Measurements from ENCODE around the gene VGLL2.

DNA sequence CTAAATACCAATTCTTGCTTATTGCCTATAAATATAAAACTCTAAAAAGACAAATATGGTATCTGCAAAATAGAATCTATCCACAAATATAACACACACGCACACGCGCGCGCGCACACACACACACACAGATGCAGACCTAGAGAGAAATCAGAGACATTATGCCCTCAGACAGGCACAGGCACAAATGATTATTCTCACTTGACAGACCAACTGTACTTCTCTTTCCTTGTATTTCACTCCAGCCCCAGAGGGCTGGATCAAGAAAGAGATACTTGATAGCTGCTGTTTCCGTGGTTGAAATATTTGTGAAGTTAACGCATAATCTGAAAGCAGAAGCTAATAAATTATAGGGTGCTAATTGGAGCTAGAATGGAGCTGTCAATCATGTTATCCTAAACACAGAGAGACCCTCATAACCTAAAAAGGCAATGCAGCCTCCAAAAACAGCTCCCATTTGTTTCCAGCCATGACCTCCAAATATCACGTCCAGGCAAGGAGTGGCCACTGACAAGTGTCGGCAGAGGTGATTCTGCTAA is 11.5 kb downstream of the VGLL2 start:
- no peak for TF ChIP-seq CTCF (IDR thresholded peaks at IDR 0.05)
- no peak for TF ChIP-seq POLR2AphosphoS5 (IDR thresholded peaks at IDR 0.05)
- no peak for TF ChIP-seq POLR2A (IDR thresholded peaks at IDR 0.05)

All from sigmoid colon (tissue), 4 donors.